A673 (cell line): Measurements from ENCODE around the gene THSD4. TPM values are rescaled to one million over a fixed set of nuclear protein-coding genes. Genes with fewer than 3 reads are reported as not detected.

Experiments
- BruUV-seq: library from RNA; stranded (reverse); fragments of 400-500 nt; replicated peaks from 2 replicates; lab custom pipeline; 2021; lab: Mats Ljungman, UMichigan
- CTCF ChIA-PET: fragments of 300-600 bp; sonication (Branson Sonifier 250); formaldehyde crosslinking; loops from one replicate; lab custom pipeline; 2022; ENCODE audit warnings: antibody characterized with exemption; lab: Charles Lee
- POLR2A ChIA-PET: fragments of 300-600 bp; sonication (Branson Sonifier 250); formaldehyde crosslinking; loops from one replicate; lab custom pipeline; 2022; ENCODE audit warnings: antibody characterized with exemption; ENCODE audit not compliant: low non-redundant PET; lab: Charles Lee
- DNase-seq: peaks from one replicate; pipeline ENCODE4 v3.0.0-alpha.2; 2015; ENCODE audit warnings: low spot score
- H3K27ac ChIP-seq: fragments of 200-600 bp; sonication (generic); 2 replicates; pipeline ENCODE4 v1.5.1; 2016; ENCODE audit warnings: mixed run types, low read depth, mild to moderate bottlenecking, mixed read lengths, antibody characterized with exemption, low read length; ENCODE audit not compliant: poor library complexity, severe bottlenecking
- H3K27me3 ChIP-seq: fragments of 200-600 bp; sonication (generic); replicated peaks from 2 replicates; pipeline ENCODE4 v1.6.1; 2017; ENCODE audit warnings: mixed run types, low read depth, mild to moderate bottlenecking, mixed read lengths, antibody characterized with exemption, low read length; ENCODE audit not compliant: insufficient read depth, poor library complexity
- H3K36me3 ChIP-seq: fragments of 200-600 bp; sonication (generic); 2 replicates; pipeline ENCODE4 v1.6.1; 2016; ENCODE audit warnings: mixed run types, mild to moderate bottlenecking, mixed read lengths, antibody characterized with exemption, low read length; ENCODE audit not compliant: insufficient read depth, poor library complexity, severe bottlenecking
- H3K4me1 ChIP-seq: fragments of 200-600 bp; sonication (generic); 2 replicates; pipeline ENCODE4 v1.6.1; 2017; ENCODE audit warnings: mixed run types, mild to moderate bottlenecking, mixed read lengths, antibody characterized with exemption, low read length; ENCODE audit not compliant: insufficient read depth, poor library complexity, severe bottlenecking
- H3K4me3 ChIP-seq: fragments of 200-600 bp; sonication (generic); 2 replicates; pipeline ENCODE4 v1.5.1; 2016; ENCODE audit warnings: low read depth, mixed run types, mild to moderate bottlenecking, mixed read lengths, low read length; ENCODE audit not compliant: poor library complexity, severe bottlenecking
- H3K9me3 ChIP-seq: fragments of 200-600 bp; sonication (generic); 2 replicates; pipeline ENCODE4 v1.6.1; 2016; ENCODE audit warnings: mixed run types, low read depth, mild to moderate bottlenecking, mixed read lengths, antibody characterized with exemption, low read length; ENCODE audit not compliant: poor library complexity, severe bottlenecking
- CTCF ChIP-seq: fragments of 300-800, 200-600 bp; sonication (generic); conservative IDR thresholded peaks from 2 replicates; pipeline ENCODE4 v1.5.1; 2017; ENCODE audit warnings: low read depth, mild to moderate bottlenecking, antibody characterized with exemption, low read length, moderate library complexity, mixed read lengths
- EZH2 ChIP-seq: fragments of 200-600 bp; sonication (generic); IDR thresholded peaks from 2 replicates; pipeline ENCODE4 v1.6.1; 2017; ENCODE audit warnings: borderline replicate concordance, low read depth, mild to moderate bottlenecking, mixed read lengths, antibody characterized with exemption, low read length; ENCODE audit not compliant: poor library complexity, severe bottlenecking
- intact Hi-C: fragments of 100-400 bp; cut with micrococcal nuclease; formaldehyde crosslinking; loops from one replicate; pipeline ENCODE4 v1.10.0; 2022; ENCODE audit not compliant: unreplicated experiment
- total RNA-seq: library from RNA; stranded (reverse); gene quantifications from 2 replicates; pipeline ENCODE4 v1.2.3, GENCODE V29; 2021

The THSD4 gene
- total RNA-seq, 1 experiment from 2014 or later = 2.4 TPM

GRCh38 chr15:71781179-71781964, 666.1 kb downstream of the THSD4 start:
- CTCF ChIA-PET = interaction anchor here (0.5 to 1.5 kb wide), 5 partner anchors 38 to 375 kb away, joined by 3 to 10 read pairs (median 4); no protein-coding TSS in a partner anchor
- Histone ChIP-seq H3K27me3 (no peaks in the 10 kb centered on the region), H3K4me1 (no peaks in the 10 kb centered on the region), H3K4me3 (no peak overlapping the region), H3K9me3 (no peaks in the 10 kb centered on the region), H3K27ac (no peak overlapping the region), H3K36me3 (no peaks in the 10 kb centered on the region)
- DNase-seq = no peak
- POLR2A ChIA-PET = no interaction called here
- intact Hi-C loops = loop anchor here (5.0 kb wide), 1 partner anchor 376 kb away; no protein-coding TSS in a partner anchor
- no peak for TF ChIP-seq EZH2
- TF ChIP-seq CTCF = no peak
- no TSS peak for BruUV-seq

DNA sequence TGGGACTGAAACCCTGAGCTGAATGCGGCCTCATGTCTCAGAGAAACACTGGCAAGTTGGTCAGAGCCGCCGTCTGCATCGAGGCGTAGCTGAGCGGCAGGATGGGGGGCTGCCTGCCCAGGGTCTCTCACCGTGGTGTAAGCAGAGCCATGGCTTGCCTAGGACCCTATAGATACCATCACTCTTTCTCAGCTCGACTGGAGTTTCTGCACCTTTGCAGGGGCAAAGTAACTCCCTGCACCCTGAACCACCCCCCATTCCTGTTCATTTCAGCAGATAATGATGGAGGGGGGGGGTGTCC, 666.6 kb downstream of the THSD4 start:
- TF ChIP-seq EZH2 = no peak
- no peak for TF ChIP-seq CTCF
- POLR2A ChIA-PET = no interaction called here
- Histone ChIP-seq H3K27ac (no peak overlapping the region), H3K4me3 (no peak overlapping the region), H3K9me3 (no peaks in the 10 kb centered on the region), H3K4me1 (no peaks in the 10 kb centered on the region), H3K27me3 (no peaks in the 10 kb centered on the region), H3K36me3 (no peaks in the 10 kb centered on the region)
- no TSS peak for BruUV-seq
- intact Hi-C loops = loop anchor here (5.0 kb wide), 1 partner anchor 375 kb away; no protein-coding TSS in a partner anchor
- CTCF ChIA-PET = interaction anchor here (0.7 to 1.1 kb wide), 2 partner anchors 38 to 290 kb away, joined by 4 to 10 read pairs; no protein-coding TSS in a partner anchor
- no peak for DNase-seq

DNA sequence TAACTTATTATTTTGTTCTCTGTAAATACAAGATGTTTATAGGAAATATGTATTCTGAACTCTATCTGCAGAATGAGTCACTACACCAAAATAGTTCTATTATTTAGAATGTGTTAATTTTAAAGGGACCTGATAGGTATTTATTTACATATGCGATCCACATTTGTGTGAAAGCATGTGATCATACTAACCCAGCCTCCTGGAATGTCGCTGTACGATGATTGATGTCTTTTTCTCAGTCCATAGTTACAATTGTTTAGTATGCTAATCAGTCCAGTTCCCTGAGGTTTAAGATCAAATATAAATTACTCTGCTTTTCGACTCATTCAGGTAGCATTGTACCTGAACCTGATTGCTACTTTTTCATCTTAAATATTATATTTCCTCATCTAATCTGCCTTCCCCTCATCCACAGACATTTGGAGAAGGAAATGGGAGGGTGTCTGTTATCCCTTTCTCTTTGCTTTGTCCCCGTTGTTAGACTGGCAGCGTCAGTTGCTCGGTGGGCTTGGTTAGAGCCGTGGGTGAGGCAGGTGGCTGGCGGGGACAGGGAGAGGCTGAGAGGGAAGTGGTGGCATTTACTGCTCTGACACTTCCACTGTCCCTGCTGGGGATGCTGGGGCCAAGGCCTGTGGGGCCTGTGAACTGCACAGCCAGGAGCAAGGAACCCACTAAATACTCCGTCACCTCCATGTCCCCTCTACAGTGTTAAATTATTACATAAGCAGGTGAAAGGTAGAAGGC, 667.3 kb downstream of the THSD4 start:
- no peak for TF ChIP-seq EZH2
- no peak for TF ChIP-seq CTCF
- intact Hi-C loops = loop anchor here (5.0 kb wide), 1 partner anchor 375 kb away; no protein-coding TSS in a partner anchor
- no peaks in the 10 kb centered on the region for H3K27me3 ChIP-seq
- no peaks in the 10 kb centered on the region for H3K36me3 ChIP-seq
- no peak for DNase-seq
- no TSS peak for BruUV-seq
- H3K4me1 ChIP-seq = no peaks in the 10 kb centered on the region
- H3K4me3 ChIP-seq = no peak overlapping the region
- POLR2A ChIA-PET = no interaction called here
- no peaks in the 10 kb centered on the region for H3K9me3 ChIP-seq
- no peak overlapping the region for H3K27ac ChIP-seq
- CTCF ChIA-PET = interaction anchor here (1.1 kb wide), 1 partner anchor 39 kb away, joined by 10 read pairs; no protein-coding TSS in a partner anchor
